Effector memory CD8-positive, alpha-beta T cell (primary cell): ENCODE data around the gene PRKN.

Experiments
- ATAC-seq: fragments of 150-1000 bp; cut with Tn5 transposase; replicated peaks from 2 replicates; pipeline ENCODE4 v1.10.0; 2021; ENCODE audit warnings: mild to moderate bottlenecking, moderate library complexity
- DNase-seq, 3 experiments: peaks; one replicate each; pipeline ENCODE4 v3.0.0; 2021
- H3K27ac Mint-ChIP-seq, 2 donors: one replicate each; pipeline ENCODE4 v1.8.0; 2022; ENCODE audit warnings: mild to moderate bottlenecking in 2 of 2, mixed read lengths in 2 of 2, moderate library complexity in 2 of 2
- H3K27me3 Mint-ChIP-seq, 2 donors: one replicate each; pipeline ENCODE4 v1.8.0; 2022; ENCODE audit warnings: mixed read lengths in 2 of 2
- H3K36me3 Mint-ChIP-seq: one replicate; pipeline ENCODE4 v1.8.0; 2022; ENCODE audit warnings: mild to moderate bottlenecking, moderate library complexity, mixed read lengths; ENCODE audit not compliant: insufficient read depth
- H3K4me1 Mint-ChIP-seq, 2 donors: one replicate each; pipeline ENCODE4 v1.8.0; 2022; ENCODE audit warnings: low read depth in 2 of 2, mixed read lengths in 2 of 2
- H3K4me3 Mint-ChIP-seq, 2 donors: one replicate each; pipeline ENCODE4 v1.8.0; 2022; ENCODE audit warnings: mild to moderate bottlenecking in 2 of 2, mixed read lengths in 2 of 2, moderate library complexity in 2 of 2
- H3K9me3 Mint-ChIP-seq, 2 donors: one replicate each; pipeline ENCODE4 v1.8.0; 2022; ENCODE audit warnings: mixed read lengths in 2 of 2

PRKN gene

DNA sequence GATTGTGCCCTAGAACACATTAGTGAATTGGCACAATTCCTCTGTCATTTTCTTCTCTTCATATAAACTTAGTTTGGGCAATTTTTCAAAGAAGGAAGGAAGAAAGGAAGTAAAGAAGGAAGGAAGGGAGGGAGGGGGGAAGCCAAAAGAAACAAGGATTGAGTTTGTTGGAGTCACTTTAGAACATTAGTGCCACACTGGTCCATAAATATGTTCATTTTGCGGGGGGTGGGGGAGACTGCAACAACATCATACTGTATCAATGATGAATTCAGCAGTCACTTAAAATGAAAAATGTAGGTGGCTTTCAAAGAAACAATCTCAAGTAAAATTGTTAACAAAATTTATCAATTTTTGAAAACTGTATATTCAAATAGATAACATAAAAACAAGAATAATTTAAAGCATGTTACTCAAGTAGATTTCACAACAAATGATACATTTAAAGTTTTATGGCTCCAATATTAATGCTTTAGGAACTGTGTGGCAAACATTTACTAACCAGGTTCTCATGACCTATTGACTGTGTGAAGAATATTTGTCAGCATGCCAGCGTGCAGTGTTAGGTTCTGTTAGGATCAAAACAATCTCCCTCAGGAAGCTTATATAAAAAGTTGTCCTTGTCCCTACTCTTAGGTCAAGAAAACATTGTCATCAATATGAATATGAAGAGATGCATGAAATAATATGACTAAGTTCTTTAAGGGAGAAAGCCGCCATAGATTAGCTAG, 1245.6 kb downstream of the PRKN start:
- H3K4me3 Mint-ChIP-seq = no peak overlapping the region
- ATAC-seq (no peak), DNase-seq (no peak)
- H3K27ac Mint-ChIP-seq = no peak overlapping the region
- H3K36me3 Mint-ChIP-seq = no peaks in the 10 kb centered on the region
- H3K4me1 Mint-ChIP-seq = no peaks in the 10 kb centered on the region
- no peaks in the 10 kb centered on the region for H3K9me3 Mint-ChIP-seq
- peaks cover 4 to 5% of the 10 kb centered on the region in 2 donors for H3K27me3 Mint-ChIP-seq

GRCh38 chr6:161480421-161481155, 1247.0 kb downstream of the PRKN start:
- Mint-ChIP-seq H3K9me3 (no peaks in the 10 kb centered on the region), H3K27me3 (no peaks in the 10 kb centered on the region), H3K27ac (no peak overlapping the region), H3K4me1 (no peaks in the 10 kb centered on the region), H3K4me3 (no peak overlapping the region), H3K36me3 (no peaks in the 10 kb centered on the region)
- ATAC-seq = no peak
- no peak for DNase-seq

GRCh38 chr6:161479376-161479775, 1248.2 kb downstream of the PRKN start:
- Mint-ChIP-seq H3K4me1 (no peaks in the 10 kb centered on the region), H3K27ac (no peak overlapping the region), H3K4me3 (no peak overlapping the region), H3K27me3 (no peaks in the 10 kb centered on the region), H3K9me3 (no peaks in the 10 kb centered on the region), H3K36me3 (no peaks in the 10 kb centered on the region)
- no peak for ATAC-seq
- DNase-seq = no peak

- Mint-ChIP-seq H3K27ac (no peak overlapping the region), H3K4me3 (no peak overlapping the region), H3K36me3 (no peaks in the 10 kb centered on the region), H3K27me3 (no peaks in the 10 kb centered on the region), H3K4me1 (no peaks in the 10 kb centered on the region), H3K9me3 (no peaks in the 10 kb centered on the region)
- DNase-seq (no peak), ATAC-seq (no peak)
Measured at GRCh38 chr6:161477876-161478425, 1249.6 kb downstream of the PRKN start.

GRCh38 chr6:161476711-161477110, 1250.9 kb downstream of the PRKN start:
- Mint-ChIP-seq H3K27ac (no peak overlapping the region), H3K9me3 (no peaks in the 10 kb centered on the region), H3K36me3 (no peaks in the 10 kb centered on the region), H3K27me3 (peaks cover 0 to 6% of the 10 kb centered on the region in 2 donors), H3K4me3 (no peak overlapping the region), H3K4me1 (no peaks in the 10 kb centered on the region)
- ATAC-seq (no peak), DNase-seq (no peak)

DNA sequence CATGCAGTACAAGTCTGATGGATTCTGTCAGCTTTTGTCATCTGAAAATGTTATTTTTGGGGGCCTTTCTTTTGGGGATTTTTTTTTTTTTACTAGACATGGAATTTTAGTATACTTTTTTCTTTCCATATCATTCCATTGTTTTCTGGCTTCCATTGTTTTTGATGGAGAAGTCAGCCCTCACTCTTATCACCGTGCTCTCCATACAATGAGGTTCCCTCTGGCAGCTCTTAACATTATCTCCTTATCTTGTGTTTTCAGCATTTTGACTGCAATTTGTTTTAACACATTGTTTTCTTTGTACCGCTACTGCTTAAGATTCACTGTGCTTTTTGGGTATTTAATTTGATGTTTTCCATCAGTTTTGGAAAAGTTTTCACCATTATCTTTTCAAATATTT, 1262.2 kb downstream of the PRKN start:
- ATAC-seq = no peak
- H3K4me1 Mint-ChIP-seq = no peaks in the 10 kb centered on the region
- H3K36me3 Mint-ChIP-seq = no peaks in the 10 kb centered on the region
- H3K27ac Mint-ChIP-seq = no peak overlapping the region
- no peak overlapping the region for H3K4me3 Mint-ChIP-seq
- H3K27me3 Mint-ChIP-seq = peaks cover 2 to 9% of the 10 kb centered on the region in 2 donors
- DNase-seq = no peak
- no peaks in the 10 kb centered on the region for H3K9me3 Mint-ChIP-seq

- ATAC-seq (no peak), DNase-seq (no peak)
- no peak overlapping the region for H3K4me3 Mint-ChIP-seq
- no peaks in the 10 kb centered on the region for H3K27me3 Mint-ChIP-seq
- no peaks in the 10 kb centered on the region for H3K36me3 Mint-ChIP-seq
- no peaks in the 10 kb centered on the region for H3K9me3 Mint-ChIP-seq
- H3K4me1 Mint-ChIP-seq = peaks cover 0 to 11% of the 10 kb centered on the region in 2 donors
- no peak overlapping the region for H3K27ac Mint-ChIP-seq
Measured at GRCh38 chr6:161463071-161463470, 1264.5 kb downstream of the PRKN start.

DNA sequence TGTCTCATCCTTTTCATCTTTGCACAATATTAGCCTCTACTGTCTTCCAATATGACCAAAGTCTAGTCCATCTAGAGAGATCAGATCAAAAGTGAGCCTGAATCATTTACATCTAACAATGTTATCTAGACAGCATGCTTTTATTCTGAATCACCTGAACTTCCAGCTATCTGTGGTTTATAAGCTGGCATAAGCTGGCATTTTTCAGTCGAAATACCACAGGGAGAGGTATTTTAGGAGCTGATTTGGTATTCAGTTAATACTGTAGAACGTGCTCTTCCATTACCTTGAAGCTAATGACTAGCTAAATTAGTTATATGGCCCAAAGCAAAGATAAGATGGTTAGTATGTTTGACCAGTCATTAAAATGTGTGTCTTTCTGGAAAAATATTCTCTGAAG, 1265.4 kb downstream of the PRKN start:
- no peak for DNase-seq

DNA sequence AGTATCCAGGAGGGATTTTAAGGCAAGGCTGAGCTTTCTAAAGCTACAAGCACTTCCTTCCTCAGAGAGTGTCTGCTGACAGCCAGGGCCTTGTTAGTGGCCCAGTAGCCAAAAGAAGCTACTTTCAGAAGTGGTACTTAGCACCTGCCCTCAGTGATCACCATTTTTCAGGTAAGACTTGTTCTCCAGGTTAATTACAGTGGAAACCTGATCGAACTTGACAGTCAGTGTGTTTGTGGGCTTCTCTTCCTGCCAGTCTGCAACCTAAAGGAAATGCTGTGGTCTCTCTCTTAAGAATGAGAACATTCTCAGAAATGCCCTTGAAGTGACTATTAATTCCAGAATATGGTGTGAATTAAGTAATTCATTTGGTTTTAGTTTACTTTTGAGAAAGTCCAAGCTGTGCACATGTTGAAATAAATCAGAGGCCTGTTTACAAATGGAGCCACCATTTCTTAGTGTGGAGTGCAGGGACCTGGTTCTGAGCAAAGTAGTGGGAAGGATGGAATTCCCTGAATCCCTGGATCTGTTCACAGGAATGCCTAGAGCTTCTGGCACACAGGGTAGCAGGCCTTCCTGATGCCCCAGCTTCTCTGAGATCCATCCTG, 1268.5 kb downstream of the PRKN start:
- Mint-ChIP-seq H3K27ac (peak overlapping the region in 1 of 2 donors; percentile 10), H3K4me1 (peaks cover 0 to 14% of the 10 kb centered on the region in 2 donors), H3K9me3 (no peaks in the 10 kb centered on the region), H3K4me3 (no peak overlapping the region), H3K27me3 (no peaks in the 10 kb centered on the region), H3K36me3 (no peaks in the 10 kb centered on the region)
- DNase-seq = no peak
- ATAC-seq = peak; percentile 37

More for the DNA sequence above, 1265.4 kb downstream of the PRKN start:
- Mint-ChIP-seq H3K4me3 (no peak overlapping the region), H3K36me3 (no peaks in the 10 kb centered on the region), H3K27me3 (no peaks in the 10 kb centered on the region), H3K27ac (peak overlapping the region in 1 of 2 donors; percentile 20), H3K9me3 (no peaks in the 10 kb centered on the region), H3K4me1 (peaks cover 0 to 14% of the 10 kb centered on the region in 2 donors)
- ATAC-seq = no peak

GRCh38 chr6:161458201-161458951, 1269.2 kb downstream of the PRKN start:
- Mint-ChIP-seq H3K4me1 (peaks cover 0 to 14% of the 10 kb centered on the region in 2 donors), H3K36me3 (no peaks in the 10 kb centered on the region), H3K9me3 (no peaks in the 10 kb centered on the region), H3K4me3 (no peak overlapping the region), H3K27ac (peak overlapping the region in 1 of 2 donors; percentile 10), H3K27me3 (no peaks in the 10 kb centered on the region)
- DNase-seq (no peak), ATAC-seq (no peak)

DNA sequence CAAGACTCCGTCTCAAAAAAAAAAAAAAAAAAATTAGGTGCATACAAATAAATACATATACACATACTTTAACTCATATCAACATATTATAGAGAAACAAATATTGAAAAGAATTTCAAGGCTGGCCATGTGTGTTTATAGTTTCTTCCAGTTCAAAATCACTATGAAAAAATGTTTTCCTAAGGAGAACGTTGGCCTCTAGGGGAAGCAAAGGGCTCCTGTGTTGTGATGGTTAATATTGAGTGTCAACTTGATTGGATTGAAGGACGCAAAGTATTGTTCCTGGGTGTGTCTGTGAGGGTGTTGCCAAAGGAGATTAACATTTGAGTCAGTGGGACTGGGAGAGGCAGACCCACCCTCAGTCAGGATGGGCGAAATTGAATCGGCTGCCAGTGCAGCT, 1271.7 kb downstream of the PRKN start:
- H3K27me3 Mint-ChIP-seq = no peaks in the 10 kb centered on the region
- H3K36me3 Mint-ChIP-seq = no peaks in the 10 kb centered on the region
- H3K4me3 Mint-ChIP-seq = no peak overlapping the region
- ATAC-seq (no peak), DNase-seq (no peak)
- no peak overlapping the region for H3K27ac Mint-ChIP-seq
- no peaks in the 10 kb centered on the region for H3K9me3 Mint-ChIP-seq
- H3K4me1 Mint-ChIP-seq = peaks cover 0 to 14% of the 10 kb centered on the region in 2 donors

- Mint-ChIP-seq H3K36me3 (no peaks in the 10 kb centered on the region), H3K27me3 (no peaks in the 10 kb centered on the region), H3K9me3 (no peaks in the 10 kb centered on the region), H3K4me3 (no peak overlapping the region), H3K27ac (no peak overlapping the region), H3K4me1 (peaks cover 0 to 4% of the 10 kb centered on the region in 2 donors)
- DNase-seq (no peak), ATAC-seq (no peak)
Measured at GRCh38 chr6:161453558-161453957, 1274.0 kb downstream of the PRKN start.

GRCh38 chr6:161452241-161452640, 1275.3 kb downstream of the PRKN start:
- no peak overlapping the region for H3K4me3 Mint-ChIP-seq
- no peaks in the 10 kb centered on the region for H3K4me1 Mint-ChIP-seq
- no peak for ATAC-seq
- no peaks in the 10 kb centered on the region for H3K9me3 Mint-ChIP-seq
- no peaks in the 10 kb centered on the region for H3K36me3 Mint-ChIP-seq
- H3K27ac Mint-ChIP-seq = no peak overlapping the region
- DNase-seq = no peak
- H3K27me3 Mint-ChIP-seq = no peaks in the 10 kb centered on the region
